HEK293T (cell line): ENCODE measurements around the gene RNF220.

ENCODE experiments used
- ARNT ChIP-seq: fragments of 450-650 bp; IDR thresholded peaks from 2 replicates; pipeline ENCODE4 v1.6.1; 2017; ENCODE audit warnings: mild to moderate bottlenecking
- BHLHE40 ChIP-seq: fragments of 450-650 bp; IDR thresholded peaks from 2 replicates; pipeline ENCODE4 v1.6.1; 2016; ENCODE audit warnings: mild to moderate bottlenecking, moderate library complexity, borderline replicate concordance
- ELF4 ChIP-seq: fragments of 450-650 bp; IDR thresholded peaks from 2 replicates; pipeline ENCODE4 v1.6.1; 2017; ENCODE audit warnings: antibody characterized with exemption
- FOXA1 ChIP-seq: fragments of 450-650 bp; IDR thresholded peaks from 2 replicates; pipeline ENCODE4 v1.6.1; 2016; ENCODE audit warnings: mild to moderate bottlenecking
- FOXK2 ChIP-seq: fragments of 450-650 bp; IDR thresholded peaks from 2 replicates; pipeline ENCODE4 v1.6.1; 2016; ENCODE audit warnings: mild to moderate bottlenecking
- FOXM1 ChIP-seq: fragments of 450-650 bp; IDR thresholded peaks from 2 replicates; pipeline ENCODE4 v1.6.1; 2017; ENCODE audit warnings: mild to moderate bottlenecking, borderline replicate concordance
- HDGF ChIP-seq: fragments of 450-650 bp; IDR thresholded peaks from 2 replicates; pipeline ENCODE4 v1.6.1; 2017; ENCODE audit warnings: antibody characterized with exemption, borderline replicate concordance
- LEF1 ChIP-seq: fragments of 450-650 bp; IDR thresholded peaks from 2 replicates; pipeline ENCODE4 v1.6.1; 2017; ENCODE audit warnings: mild to moderate bottlenecking, borderline replicate concordance
- NFRKB ChIP-seq: fragments of 450-650 bp; IDR thresholded peaks from 2 replicates; pipeline ENCODE4 v1.6.1; 2016; ENCODE audit warnings: mild to moderate bottlenecking, moderate library complexity
- PKNOX1 ChIP-seq: fragments of 450-650 bp; IDR thresholded peaks from 2 replicates; pipeline ENCODE4 v1.6.1; 2016
- SP1 ChIP-seq: fragments of 450-650 bp; IDR thresholded peaks from 2 replicates; pipeline ENCODE4 v1.6.1; 2017
- SUZ12 ChIP-seq: fragments of 450-650 bp; IDR thresholded peaks from 2 replicates; pipeline ENCODE4 v1.6.1; 2016; ENCODE audit warnings: mild to moderate bottlenecking
- TARDBP ChIP-seq: fragments of 450-650 bp; IDR thresholded peaks from 2 replicates; pipeline ENCODE4 v1.6.1; 2016
- ZNF384 ChIP-seq: fragments of 450-650 bp; IDR thresholded peaks from 2 replicates; pipeline ENCODE4 v1.6.1; 2016

DNA sequence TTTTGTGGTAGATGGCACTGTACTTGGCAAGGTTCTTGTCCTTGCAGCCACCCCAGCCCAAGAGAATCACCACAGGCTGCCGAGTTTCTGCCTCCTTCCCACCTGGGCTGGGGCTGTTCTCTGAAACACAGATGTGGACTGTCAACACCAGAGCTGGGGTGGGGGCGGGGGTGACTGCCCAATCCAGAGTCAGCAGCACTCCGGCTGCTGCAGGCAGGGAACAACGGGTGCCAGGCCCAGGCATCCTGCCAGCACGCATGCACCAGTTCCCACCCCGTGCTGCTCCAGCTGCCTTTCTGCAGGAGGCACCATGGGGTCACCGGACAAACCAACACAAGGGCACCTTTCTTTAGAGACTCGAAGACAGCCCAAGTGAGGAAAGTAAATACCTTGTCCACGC, 255.1 kb downstream of the RNF220 start:
- TF ChIP-seq FOXA1 (no peak), FOXM1 (no peak), PKNOX1 (no peak), FOXK2 (no peak), BHLHE40 (no peak), SP1 (no peak), LEF1 (no peak), ELF4 (no peak), TARDBP (no peak), ZNF384 (no peak), HDGF (no peak), SUZ12 (no peak), NFRKB (no peak), ARNT (no peak)
